Effector memory CD8-positive, alpha-beta T cell (primary cell): ENCODE data around the gene INPP5B.
"Not testable (repeated sequence)": the region's sequence is repeated elsewhere in the genome, so short reads cannot be mapped to it uniquely, and the experiment has no call there.

ENCODE experiments used
- ATAC-seq: fragments of 150-1000 bp; cut with Tn5 transposase; replicated peaks from 2 replicates; pipeline ENCODE4 v1.10.0; 2021; ENCODE audit warnings: mild to moderate bottlenecking, moderate library complexity
- DNase-seq, 3 experiments: peaks; one replicate each; pipeline ENCODE4 v3.0.0; 2021
- H3K27ac Mint-ChIP-seq, 2 donors: one replicate each; pipeline ENCODE4 v1.8.0; 2022; ENCODE audit warnings: mild to moderate bottlenecking in 2 of 2, mixed read lengths in 2 of 2, moderate library complexity in 2 of 2
- H3K27me3 Mint-ChIP-seq, 2 donors: one replicate each; pipeline ENCODE4 v1.8.0; 2022; ENCODE audit warnings: mixed read lengths in 2 of 2
- H3K36me3 Mint-ChIP-seq: one replicate; pipeline ENCODE4 v1.8.0; 2022; ENCODE audit warnings: mild to moderate bottlenecking, moderate library complexity, mixed read lengths; ENCODE audit not compliant: insufficient read depth
- H3K4me1 Mint-ChIP-seq, 2 donors: one replicate each; pipeline ENCODE4 v1.8.0; 2022; ENCODE audit warnings: low read depth in 2 of 2, mixed read lengths in 2 of 2
- H3K4me3 Mint-ChIP-seq, 2 donors: one replicate each; pipeline ENCODE4 v1.8.0; 2022; ENCODE audit warnings: mild to moderate bottlenecking in 2 of 2, mixed read lengths in 2 of 2, moderate library complexity in 2 of 2
- H3K9me3 Mint-ChIP-seq, 2 donors: one replicate each; pipeline ENCODE4 v1.8.0; 2022; ENCODE audit warnings: mixed read lengths in 2 of 2

The INPP5B gene

DNA sequence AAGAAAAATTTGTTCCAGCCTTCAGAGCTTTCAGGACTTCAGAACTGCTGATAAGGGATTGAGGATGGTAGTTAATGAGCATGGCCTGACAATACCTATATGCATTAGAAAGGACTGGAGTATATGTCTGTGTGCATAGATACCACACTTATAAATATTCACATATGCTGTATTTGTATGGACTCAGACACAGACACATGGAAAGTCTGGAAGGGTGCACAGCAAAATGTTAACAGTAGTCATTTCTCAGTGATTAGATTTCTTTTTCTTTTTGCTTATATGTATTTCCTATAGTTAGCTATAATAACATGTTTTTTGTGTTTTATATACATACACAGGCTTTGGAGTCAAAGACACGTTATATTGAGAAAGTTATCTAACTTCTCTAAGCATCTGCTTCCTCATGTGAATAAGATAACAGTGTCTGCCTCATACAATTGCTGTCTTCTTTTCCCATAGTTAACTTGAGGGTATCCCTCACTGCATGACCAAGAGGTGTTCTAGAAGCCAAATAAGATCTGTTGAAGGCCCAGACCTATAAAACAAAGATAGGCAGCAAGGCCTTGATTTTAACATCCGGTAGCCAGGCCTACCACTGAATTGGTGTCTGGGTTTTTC is 31.3 kb downstream of the INPP5B start:
- H3K4me1 Mint-ChIP-seq, result peaks cover 19 to 20% of the 10 kb centered on the region in 2 donors
- H3K36me3 Mint-ChIP-seq, result no peaks in the 10 kb centered on the region
- DNase-seq, result no peak
- H3K9me3 Mint-ChIP-seq, result no peaks in the 10 kb centered on the region
- no peaks in the 10 kb centered on the region for H3K27me3 Mint-ChIP-seq
- no peak overlapping the region for H3K27ac Mint-ChIP-seq
- no peak for ATAC-seq
- H3K4me3 Mint-ChIP-seq, result no peak overlapping the region

DNA sequence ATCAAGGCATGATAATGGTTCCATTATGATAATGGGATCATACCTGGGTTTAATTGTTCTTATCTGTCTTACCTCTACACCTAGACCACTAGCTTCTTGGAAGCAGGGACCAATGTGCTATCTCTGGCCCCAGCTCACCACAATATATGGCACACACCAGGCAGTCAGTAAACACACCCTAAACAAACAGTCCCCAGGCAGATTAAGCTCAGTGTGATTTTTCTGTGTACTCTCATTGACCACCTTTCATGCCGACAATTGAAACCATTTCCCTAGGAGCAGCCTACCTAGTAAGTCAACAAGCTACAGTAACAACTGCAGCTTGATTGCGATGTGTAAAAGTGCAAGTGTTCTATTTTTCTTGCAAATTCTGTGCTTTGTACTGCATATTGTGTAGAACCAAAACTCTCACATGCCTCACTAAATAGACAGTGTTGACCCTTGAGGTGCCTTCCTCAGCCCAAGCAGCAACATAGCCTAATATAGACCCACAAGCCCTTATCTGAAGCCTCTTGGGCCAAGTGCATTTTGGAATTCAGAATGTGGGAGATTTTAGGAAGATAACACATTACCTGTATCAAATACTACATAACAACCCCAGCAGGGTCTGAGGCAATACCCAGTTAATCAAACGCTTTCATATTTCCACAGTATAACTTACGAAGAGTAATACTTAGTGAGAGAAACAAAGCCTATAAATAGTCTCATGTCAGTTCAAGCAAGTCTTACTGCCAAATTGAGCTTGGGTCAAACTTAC is 32.0 kb downstream of the INPP5B start:
- Mint-ChIP-seq H3K4me1 (peaks cover 15% of the 10 kb centered on the region in 2 donors), H3K36me3 (peaks cover under 1% of the 10 kb centered on the region), H3K27ac (no peak overlapping the region), H3K4me3 (no peak overlapping the region), H3K9me3 (no peaks in the 10 kb centered on the region), H3K27me3 (no peaks in the 10 kb centered on the region)
- no peak for DNase-seq
- ATAC-seq, result no peak

DNA sequence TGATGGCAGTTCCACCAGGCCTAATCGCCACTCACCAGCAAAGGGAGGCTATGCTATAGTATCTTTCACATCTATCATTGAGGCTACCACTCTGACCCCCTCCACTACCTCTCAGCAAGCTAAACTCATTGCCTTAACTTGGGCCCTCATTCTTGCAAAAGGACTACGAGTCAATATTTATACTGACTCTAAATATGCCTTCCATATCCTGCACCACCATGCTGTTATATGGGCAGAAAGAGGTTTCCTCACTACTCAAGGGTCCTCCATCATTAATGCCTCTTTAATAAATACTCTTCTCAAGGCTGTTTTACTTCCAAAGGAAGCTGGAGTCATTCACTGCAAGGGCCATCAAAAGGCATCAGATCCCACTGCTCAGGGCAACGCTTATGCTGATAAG is 35.4 kb downstream of the INPP5B start:
- H3K27me3 Mint-ChIP-seq, ATAC-seq, DNase-seq, H3K27ac Mint-ChIP-seq, H3K36me3 Mint-ChIP-seq, H3K4me3 Mint-ChIP-seq, H3K9me3 Mint-ChIP-seq, H3K4me1 Mint-ChIP-seq: not testable (repeated sequence)

DNA sequence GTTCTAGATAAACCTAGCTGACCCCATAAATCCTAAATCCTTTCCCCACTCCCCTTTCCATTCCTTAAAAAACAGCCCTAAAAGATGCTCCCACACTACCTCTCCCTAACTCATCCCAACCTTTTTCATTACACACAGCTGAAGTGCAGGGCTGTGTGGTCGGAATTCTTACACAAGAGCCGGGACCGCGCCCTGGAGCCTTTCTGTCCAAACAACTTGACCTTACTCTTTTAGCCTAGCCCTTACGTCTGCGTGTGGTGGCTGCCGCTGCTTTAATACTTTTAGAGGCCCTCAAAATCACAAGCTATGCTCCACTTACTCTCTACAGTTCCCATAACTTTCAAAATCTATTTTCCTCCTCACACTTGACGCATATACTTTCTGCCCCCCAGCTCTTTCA is 36.0 kb downstream of the INPP5B start:
- H3K4me3 Mint-ChIP-seq, ATAC-seq, H3K9me3 Mint-ChIP-seq, H3K36me3 Mint-ChIP-seq, H3K27ac Mint-ChIP-seq, H3K4me1 Mint-ChIP-seq, H3K27me3 Mint-ChIP-seq, DNase-seq: not testable (repeated sequence)

DNA sequence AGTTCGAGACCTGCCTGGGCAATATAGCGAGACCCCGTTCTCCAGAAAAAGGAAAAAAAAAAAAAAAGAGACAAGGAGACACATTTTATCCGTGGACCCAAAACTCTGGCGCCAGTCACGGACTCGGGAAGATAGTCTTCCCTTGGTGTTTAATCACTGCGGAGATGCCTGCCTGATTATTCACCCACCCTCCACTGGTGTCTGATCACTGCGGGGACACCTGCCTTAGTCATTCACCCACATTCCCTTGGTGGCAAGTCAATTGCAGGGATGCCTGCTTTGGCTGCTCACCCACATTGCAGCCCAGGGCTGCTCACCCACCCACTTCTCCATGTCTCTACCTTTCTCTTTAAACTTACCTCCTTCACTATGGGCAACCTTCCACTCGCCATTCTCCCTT is 38.3 kb downstream of the INPP5B start:
- not testable (repeated sequence) for H3K27me3 Mint-ChIP-seq, H3K4me3 Mint-ChIP-seq, H3K9me3 Mint-ChIP-seq, DNase-seq, ATAC-seq, H3K4me1 Mint-ChIP-seq, H3K36me3 Mint-ChIP-seq
- H3K27ac Mint-ChIP-seq, result peak overlapping the region in 1 of 2 donors; percentile 9

DNA sequence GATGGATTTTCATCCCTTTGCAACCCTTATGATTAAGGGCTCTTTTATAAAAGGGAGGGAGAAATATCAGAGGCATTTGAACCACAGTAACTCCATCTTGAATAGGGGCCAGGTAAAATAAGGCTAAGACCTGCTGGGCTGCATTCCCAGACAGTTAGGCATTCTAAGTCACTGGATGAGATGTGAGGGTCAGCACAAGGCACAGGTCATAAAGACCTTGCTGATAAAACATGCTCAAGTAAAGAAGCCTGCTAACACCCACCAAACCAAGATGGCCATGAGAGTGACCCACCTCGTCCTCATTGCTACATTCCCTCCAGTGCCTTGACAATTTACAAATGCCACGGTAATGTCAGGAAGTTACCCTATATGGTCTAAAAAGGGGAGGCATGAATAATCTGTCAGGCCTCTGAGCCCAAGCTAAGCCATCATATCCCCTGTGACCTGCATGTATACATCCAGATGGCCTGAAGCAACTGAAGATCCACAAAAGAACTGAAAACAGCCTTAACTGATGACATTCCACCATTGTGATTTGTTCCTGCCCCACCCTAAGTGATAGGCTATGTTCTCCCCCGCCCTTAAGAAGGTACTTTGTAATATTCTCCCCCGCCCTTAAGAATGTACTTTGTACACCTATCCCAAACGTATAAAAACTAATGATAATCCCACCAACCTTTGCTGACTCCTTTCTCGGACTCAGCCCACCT is 39.3 kb downstream of the INPP5B start:
- not testable (repeated sequence) for DNase-seq, H3K4me1 Mint-ChIP-seq, H3K4me3 Mint-ChIP-seq, ATAC-seq, H3K27ac Mint-ChIP-seq, H3K27me3 Mint-ChIP-seq, H3K36me3 Mint-ChIP-seq, H3K9me3 Mint-ChIP-seq

DNA sequence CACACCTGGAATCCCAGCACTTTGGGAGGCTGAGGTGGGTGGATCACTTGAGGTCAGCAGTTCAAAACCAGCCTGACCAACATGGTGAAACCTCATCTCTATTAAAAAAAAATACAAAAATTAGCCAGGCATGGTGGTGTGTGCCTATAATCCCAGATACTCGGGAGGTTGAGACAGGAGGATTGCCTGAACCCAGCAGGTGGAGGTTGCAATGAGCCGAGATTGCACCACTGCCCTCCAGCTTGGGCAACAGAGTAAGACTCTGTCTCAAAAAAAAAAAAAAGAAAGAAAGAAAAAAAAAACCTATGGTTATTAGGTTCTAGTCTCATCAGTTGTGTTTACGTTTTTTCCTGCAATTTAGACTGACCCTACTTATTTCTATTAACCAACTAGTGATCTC is 40.3 kb downstream of the INPP5B start:
- H3K27me3 Mint-ChIP-seq, H3K9me3 Mint-ChIP-seq, DNase-seq, H3K4me3 Mint-ChIP-seq, H3K36me3 Mint-ChIP-seq, H3K27ac Mint-ChIP-seq, ATAC-seq: not testable (repeated sequence)
- peaks cover 9 to 10% of the 10 kb centered on the region in 2 donors for H3K4me1 Mint-ChIP-seq

DNA sequence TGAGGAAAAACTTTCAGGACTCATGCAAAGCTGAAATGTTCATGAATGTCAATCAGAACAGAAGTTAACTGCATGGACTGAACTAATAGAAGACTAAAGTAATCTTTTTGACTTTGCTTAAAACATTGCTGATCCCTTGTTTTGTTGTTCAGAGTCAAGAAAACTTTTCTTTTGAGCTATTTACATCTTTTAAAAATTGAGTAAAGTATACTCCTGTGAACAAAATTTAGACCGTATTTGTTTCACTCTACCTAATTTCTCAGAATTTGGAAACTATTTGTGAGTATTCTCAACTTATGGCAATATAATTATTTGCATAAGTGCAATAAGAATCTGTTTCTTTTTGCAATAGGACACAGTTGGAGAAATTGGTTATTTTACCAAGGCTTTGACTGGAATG is 41.1 kb downstream of the INPP5B start:
- DNase-seq, result no peak
- peaks cover 0 to 5% of the 10 kb centered on the region in 2 donors for H3K9me3 Mint-ChIP-seq
- no peaks in the 10 kb centered on the region for H3K27me3 Mint-ChIP-seq
- H3K36me3 Mint-ChIP-seq, result peaks cover 13% of the 10 kb centered on the region
- ATAC-seq, result no peak
- H3K27ac Mint-ChIP-seq, result no peak overlapping the region
- H3K4me3 Mint-ChIP-seq, result no peak overlapping the region
- H3K4me1 Mint-ChIP-seq, result peaks cover 15 to 16% of the 10 kb centered on the region in 2 donors

DNA sequence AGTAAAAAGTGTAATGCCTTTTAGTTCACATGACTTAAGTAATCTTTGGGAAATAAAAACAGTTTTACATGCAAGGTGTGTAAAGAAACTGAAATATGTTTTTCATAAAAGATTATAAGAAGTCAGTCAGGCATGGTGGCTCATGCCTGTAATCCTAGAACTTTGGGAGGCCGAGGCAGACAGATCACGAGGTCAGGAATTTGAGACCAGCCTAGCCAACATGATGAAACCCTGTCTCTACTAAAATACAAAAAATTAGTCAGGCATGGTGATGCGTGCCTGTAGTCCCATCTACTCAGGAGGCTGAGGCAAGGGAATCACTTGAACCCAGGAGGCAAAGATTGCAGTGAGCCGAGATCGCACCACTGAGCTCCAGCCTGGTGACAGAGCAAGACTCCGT is 42.9 kb downstream of the INPP5B start:
- H3K4me1 Mint-ChIP-seq, result peaks cover 13 to 16% of the 10 kb centered on the region in 2 donors
- H3K4me3 Mint-ChIP-seq, H3K9me3 Mint-ChIP-seq, DNase-seq, H3K27ac Mint-ChIP-seq, H3K36me3 Mint-ChIP-seq, ATAC-seq, H3K27me3 Mint-ChIP-seq: not testable (repeated sequence)

DNA sequence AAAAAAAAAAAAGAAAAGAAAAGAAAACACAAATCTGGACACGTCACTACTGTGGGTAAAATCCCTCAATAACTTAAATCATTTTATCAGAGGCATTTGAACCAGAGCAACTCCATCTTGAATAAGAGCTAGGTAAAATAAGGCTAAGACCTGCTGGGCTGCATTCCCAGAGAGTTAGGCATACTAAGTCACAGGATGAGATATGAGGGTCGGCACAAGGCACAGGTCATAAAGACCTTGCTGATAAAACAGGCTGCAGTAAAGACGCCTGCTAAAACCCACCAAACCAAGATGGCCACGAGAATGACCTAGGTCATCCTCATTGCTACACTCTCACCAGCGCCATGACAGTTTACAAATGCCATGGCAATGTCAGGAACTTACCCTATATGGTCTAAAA is 43.9 kb downstream of the INPP5B start:
- Mint-ChIP-seq H3K36me3 (peaks cover 10% of the 10 kb centered on the region), H3K4me1 (peaks cover 9 to 10% of the 10 kb centered on the region in 2 donors), H3K27ac (no peak overlapping the region), H3K9me3 (peaks cover 0 to 2% of the 10 kb centered on the region in 2 donors), H3K4me3 (no peak overlapping the region), H3K27me3 (no peaks in the 10 kb centered on the region)
- no peak for DNase-seq
- no peak for ATAC-seq

DNA sequence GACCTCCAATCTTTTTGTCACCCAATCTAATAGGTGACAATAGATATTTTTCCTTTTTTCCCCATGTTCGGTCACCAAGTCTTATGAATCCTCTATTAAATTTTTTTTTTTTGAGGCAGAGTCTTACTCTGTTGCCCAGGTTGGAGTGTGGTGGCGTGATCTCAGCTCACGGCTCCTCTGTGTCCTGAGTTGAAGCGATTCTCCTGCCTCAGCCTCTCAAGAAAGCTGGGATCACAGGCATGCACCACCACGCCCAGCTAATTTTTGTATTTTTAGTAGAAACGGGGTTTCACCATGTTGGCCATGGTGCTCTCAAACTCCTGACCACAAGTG is 45.0 kb downstream of the INPP5B start:
- Mint-ChIP-seq H3K4me3 (peak overlapping the region in 1 of 2 donors; percentile 17), H3K4me1 (peaks cover 8 to 9% of the 10 kb centered on the region in 2 donors), H3K36me3 (peaks cover 10% of the 10 kb centered on the region), H3K27me3 (no peaks in the 10 kb centered on the region), H3K9me3 (no peaks in the 10 kb centered on the region), H3K27ac (peak overlapping the region in 1 of 2 donors; percentile 79)
- no peak for ATAC-seq
- DNase-seq, result no peak

DNA sequence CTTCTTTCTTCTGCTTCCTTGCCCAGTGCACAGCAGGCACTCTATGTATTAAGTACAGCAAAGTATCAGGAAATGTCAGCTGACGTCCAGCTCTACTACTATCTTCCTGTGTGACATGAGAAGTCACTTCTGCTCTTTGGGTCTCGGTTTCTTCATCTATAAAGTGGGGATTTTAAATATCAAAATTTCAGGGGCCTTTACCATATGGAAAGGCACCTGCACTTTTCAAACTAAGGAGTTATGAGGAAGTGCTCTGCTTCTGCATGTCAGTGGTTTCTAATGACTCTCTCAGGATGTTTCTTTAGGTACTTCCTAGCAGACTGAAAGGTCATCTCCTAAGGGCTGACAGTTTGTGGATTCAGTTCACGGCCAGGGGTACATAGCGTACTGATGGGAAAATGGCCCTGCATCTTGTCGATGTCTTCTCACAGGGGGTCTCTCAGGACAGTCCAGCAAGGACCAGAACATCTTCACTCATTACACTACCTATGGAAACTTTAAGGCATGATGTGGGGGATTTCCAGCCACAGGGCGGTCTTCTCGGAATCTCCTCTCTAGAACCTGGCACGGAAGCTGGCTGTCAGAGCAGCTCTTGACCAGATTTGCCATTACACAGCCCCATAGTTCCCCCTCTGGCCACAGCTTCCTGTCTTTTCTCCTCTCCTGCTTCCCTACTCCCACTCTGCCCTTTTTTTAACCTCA is 45.5 kb downstream of the INPP5B start:
- Mint-ChIP-seq H3K36me3 (peaks cover 10% of the 10 kb centered on the region), H3K27me3 (no peaks in the 10 kb centered on the region), H3K4me3 (peak overlapping the region in 1 of 2 donors; percentile 17), H3K27ac (peak overlapping the region; percentile 35 to 79), H3K4me1 (peaks cover 8 to 9% of the 10 kb centered on the region in 2 donors), H3K9me3 (no peaks in the 10 kb centered on the region)
- ATAC-seq (no peak), DNase-seq (no peak)

DNA sequence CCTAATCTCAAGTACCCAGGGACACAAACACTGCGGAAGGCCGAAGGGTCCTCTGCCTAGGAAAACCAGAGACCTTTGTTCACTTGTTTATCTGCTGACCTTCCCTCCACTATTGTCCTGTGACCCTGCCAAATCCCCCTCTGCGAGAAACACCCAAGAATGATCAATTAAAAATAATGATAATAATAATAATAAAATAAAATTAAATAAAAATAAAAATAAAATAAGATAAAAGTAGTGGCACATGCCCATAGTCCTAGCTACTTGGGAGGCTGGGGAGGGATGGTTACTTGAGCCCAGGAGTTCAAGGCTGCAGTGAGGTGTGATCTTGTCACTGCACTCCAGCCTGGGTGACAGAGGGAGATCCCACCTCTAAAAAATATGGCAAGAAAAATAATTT is 49.3 kb downstream of the INPP5B start:
- H3K4me1 Mint-ChIP-seq, result peaks cover 8 to 13% of the 10 kb centered on the region in 2 donors
- not testable (repeated sequence) for H3K27ac Mint-ChIP-seq, H3K27me3 Mint-ChIP-seq, ATAC-seq, H3K4me3 Mint-ChIP-seq, H3K36me3 Mint-ChIP-seq, DNase-seq, H3K9me3 Mint-ChIP-seq
